HEK293 (cell line): ENCODE results near the gene NPW.
A peak's percentile ranks its signal among the peaks of the same experiment; 100 is the strongest.

ENCODE experiments used
- CTCF ChIP-seq: fragments of 450-650 bp; formaldehyde crosslinking; IDR thresholded peaks from 2 replicates; pipeline ENCODE4 v1.5.1; 2016; ENCODE audit warnings: missing biosample characterization, missing genetic modification characterization
- HOXA7 ChIP-seq: sonication (generic); formaldehyde crosslinking; IDR thresholded peaks from 2 replicates; pipeline ENCODE4 v1.8.1; 2022; ENCODE audit warnings: missing genetic modification reagents, borderline replicate concordance
- PATZ1 ChIP-seq: fragments of 450-650 bp; formaldehyde crosslinking; IDR thresholded peaks from 2 replicates; pipeline ENCODE4 v1.5.1; 2016; ENCODE audit warnings: missing biosample characterization, missing genetic modification characterization
- ZBTB7A ChIP-seq: fragments of 450-650 bp; formaldehyde crosslinking; IDR thresholded peaks from 2 replicates; pipeline ENCODE4 v1.5.1; 2016; ENCODE audit warnings: low read depth, missing biosample characterization, missing genetic modification characterization
- ZNF366 ChIP-seq: fragments of 450-650 bp; formaldehyde crosslinking; conservative IDR thresholded peaks from 2 replicates; pipeline ENCODE4 v1.5.1; 2016; ENCODE audit warnings: missing biosample characterization, missing genetic modification characterization
- ZNF514 ChIP-seq: fragments of 450-650 bp; formaldehyde crosslinking; IDR thresholded peaks from 2 replicates; pipeline ENCODE4 v1.5.1; 2016; ENCODE audit warnings: missing biosample characterization, missing genetic modification characterization

- no peak for TF ChIP-seq PATZ1 (tag by site-specific recombination)
- 0 out of 2 replicates have a peak, but pooled peaks have one; percentile 2 for TF ChIP-seq CTCF (tag by site-specific recombination)
- TF ChIP-seq HOXA7 (CRISPR knock-in tag): no peak
- TF ChIP-seq ZNF514 (tag by site-specific recombination): no peak
- no peak for TF ChIP-seq ZBTB7A (tag by site-specific recombination)
- TF ChIP-seq ZNF366: no peak
Observed at GRCh38 chr16:2030036-2030435, 10.5 kb downstream of the NPW start.
